NCI-H1417 treated with DMSO at 0.1 percent for 48 hours (cell line): ENCODE measurements around the gene RFTN2.
A peak's percentile ranks its signal among the peaks of the same experiment; 100 is the strongest.
"Not testable (repeated sequence)": the region's sequence is repeated elsewhere in the genome, so short reads cannot be mapped to it uniquely, and the experiment has no call there.

Experiments
- DNase-seq: peaks from one replicate; lab custom pipeline; 2025; lab: John Stamatoyannopoulos, UW

The RFTN2 gene, protein sequence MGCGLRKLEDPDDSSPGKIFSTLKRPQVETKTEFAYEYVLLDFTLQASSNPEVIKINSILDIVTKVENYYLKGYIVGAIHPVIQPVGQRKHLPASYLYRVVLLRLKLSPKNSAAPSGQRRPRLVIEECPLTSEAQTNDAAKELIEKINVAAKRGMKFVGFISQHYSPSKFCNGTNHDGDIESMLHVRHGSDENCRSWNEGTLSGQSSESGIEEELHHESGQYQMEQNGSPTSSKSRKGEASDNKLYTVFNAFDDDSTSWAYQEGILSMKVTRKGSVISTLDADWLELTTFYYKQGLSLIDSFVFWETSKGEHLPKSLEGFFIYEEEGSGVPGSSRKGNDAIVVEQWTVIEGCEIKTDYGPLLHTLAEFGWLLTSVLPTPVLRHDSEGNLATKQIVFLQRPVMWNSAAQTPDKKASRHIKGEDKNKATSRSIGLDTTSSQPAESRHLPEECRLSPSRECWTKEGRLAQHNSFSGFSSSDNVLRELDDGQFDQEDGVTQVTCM

DNA sequence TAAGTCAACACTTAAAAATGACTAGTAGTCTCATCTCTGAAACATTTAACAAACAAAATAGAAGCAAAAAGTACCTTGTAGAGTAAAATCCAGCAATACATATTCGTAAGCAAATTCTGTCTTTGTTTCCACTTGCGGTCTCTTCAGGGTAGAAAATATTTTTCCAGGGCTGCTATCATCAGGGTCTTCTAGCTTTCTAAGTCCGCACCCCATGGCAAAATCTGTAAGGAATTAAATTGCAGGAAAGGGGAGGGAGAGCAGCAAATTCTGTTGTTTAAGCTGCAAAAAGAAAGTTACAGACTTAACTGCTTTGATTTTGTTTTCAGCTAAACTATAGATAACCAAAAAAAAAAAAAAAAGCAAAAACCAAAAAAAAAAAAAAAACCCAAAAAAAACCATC lies at the start of gene RFTN2:
Gene RFTN2 (minus strand): TSS at position 342 of the 400 bp plus-strand sequence. CDS start 129 bp downstream, at position 213.
- DNase-seq, result no peak

DNA sequence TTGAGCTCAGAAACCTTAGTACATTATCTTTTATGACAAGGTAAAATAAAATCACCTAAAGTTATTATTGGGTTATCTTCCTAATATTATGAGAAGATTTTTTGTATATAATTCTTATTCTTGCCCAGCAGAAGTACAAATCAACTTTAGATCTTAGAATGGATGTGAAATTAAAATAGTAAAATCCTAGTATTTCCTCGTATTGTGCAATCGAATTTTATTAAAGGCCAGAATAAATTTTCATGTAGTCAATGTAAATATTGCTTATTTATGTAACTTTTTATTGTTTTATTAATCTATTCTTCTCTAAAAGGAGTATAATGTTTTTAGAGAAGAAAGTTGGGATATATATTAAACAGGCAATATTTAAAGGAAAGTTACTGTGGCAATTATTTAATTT lies 42.5 kb upstream of the RFTN2 start:
- no peak for DNase-seq

DNA sequence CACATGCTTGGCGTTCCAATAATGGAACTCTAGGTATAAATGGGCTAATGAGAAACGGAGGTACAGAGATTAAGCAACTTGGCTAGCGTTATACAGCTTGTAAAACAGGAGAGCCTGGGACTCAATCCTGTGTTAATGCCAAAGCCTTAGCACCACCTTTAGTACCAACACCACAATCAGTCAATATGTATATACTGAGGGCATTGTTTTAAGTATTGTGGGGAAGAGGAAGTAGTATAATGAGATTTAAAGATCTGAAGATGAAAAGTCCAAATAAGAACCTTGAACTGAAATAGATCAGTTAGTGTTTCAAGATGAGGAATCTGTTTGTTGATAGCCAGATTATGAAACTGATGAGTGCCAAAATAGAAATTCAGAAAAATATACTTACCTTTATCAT lies 37.9 kb upstream of the RFTN2 start:
- no peak for DNase-seq

DNA sequence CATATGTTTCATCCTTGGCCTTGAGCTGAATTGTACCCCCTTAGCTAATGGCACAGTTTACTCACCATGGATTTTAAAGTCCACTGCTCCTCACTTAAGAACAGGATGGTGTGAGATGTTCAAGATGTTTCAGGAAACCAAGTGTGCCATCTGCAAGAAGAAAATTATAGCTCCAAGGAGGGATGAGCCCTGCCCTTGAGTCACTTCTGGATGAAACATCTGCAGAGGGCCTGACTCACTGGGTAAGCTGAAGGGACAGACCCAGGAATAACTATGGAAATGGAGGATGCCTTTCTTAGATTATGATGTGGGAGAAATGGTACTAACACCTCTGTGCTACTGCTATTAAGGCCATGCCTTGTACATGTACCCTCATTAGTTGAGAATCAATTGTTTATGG lies 36.2 kb upstream of the RFTN2 start:
- DNase-seq, result no peak

DNA sequence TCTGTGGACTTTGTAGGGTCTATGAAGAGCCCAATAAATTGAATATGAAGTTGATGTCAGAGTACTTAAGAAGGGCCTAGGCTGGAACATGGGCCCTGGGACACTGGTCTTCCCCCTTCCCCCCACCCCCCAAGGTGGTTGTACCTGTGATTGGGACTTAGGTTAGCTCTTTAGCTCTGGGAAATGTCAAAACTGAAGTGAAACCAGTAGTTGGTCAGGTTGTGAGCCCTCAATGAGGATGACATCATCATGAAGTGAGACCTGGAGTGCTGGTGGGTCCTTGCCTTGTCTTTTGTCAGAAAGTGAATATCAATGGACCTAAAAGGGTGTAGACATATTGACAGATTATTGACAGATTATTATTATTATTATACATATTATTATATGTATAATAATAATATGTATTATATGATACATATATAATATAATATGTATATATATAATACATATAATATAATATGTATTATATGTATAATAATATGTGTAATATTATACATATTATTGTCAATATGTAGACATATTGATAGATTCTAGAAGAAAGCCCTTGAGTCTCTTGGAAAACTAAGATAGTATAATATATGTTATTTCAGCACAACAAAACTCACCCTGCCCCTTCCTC lies 35.1 kb upstream of the RFTN2 start:
- DNase-seq, result no peak

DNA sequence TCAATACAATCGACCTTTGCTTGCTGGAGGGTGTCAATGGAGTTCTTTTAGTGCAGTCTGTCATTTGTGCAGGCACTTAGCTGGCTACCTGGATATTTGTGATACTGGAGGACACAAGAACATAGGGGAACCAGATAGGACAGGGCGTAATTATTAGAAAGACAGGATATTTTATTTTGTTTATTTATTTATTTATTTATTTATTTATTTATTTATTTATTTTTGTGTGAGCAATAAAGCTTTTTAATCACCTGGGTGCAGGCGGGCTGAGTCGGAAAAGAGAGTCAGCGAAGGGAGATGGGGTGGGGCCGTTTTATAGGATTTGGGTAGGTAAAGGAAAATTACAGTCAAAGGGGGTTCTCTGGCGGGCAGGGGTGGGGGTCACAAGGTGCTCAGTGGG lies 33.8 kb upstream of the RFTN2 start:
- DNase-seq, result not testable (repeated sequence)

DNA sequence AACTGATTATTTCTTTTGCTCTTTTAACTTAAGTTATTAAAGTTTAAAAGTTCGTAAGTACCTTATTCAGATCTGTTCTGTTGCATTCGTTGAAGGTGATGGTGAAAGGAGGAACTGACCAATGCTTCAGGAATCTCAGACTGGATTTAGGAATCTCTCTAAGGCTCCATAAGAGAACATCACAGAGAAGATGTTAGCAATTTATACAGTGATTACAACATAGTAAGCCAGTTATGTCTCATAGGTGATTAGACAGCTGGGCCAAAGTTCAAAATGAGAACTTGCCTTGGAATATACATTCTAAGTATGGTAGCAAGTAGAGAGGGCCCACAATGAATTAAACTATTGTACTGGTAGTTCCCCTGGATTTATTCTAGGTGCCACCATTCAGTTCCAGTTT lies 32.9 kb upstream of the RFTN2 start:
- DNase-seq, result no peak

DNA sequence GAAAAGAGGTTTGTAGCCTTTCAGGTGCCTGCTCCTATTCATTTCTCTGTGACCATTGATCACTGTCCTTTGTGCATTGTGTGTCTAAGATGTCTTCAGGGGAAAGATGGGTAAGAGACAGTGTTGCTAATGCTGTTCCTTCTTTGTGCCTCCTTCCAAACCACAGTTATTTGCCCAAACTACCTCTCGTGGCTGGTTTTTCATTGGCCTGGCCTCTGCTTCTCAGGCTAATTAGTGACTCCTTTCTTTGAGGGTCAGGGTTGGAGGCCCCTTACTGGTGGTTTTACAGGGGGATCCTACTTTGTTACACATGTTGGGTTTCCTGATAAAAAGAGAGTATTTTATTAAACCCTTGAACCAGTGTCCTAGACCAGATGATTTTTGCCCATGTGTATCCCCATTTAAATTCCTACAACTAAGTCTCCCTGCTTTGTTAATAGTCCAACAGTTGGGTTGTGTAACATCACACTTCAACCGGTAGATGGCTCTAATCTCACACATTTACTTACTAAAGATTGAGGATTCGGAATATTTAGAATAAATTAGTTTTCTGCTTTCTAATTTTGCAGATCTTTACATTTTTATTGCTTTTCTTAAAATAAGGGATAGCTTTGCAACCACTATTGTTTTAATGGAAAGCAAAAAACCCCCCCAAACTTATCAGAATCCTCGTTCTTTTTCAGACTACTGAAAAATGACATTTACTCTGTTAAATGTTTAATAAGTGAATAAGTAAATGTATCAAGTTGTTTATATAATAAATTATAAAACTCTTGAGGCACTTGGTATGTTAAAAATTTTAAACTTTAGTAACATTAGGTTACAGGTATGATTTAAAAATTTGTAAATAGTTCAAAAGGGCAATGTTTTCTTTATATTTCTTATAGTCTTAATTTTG lies 32.2 kb upstream of the RFTN2 start:
- DNase-seq, result no peak

DNA sequence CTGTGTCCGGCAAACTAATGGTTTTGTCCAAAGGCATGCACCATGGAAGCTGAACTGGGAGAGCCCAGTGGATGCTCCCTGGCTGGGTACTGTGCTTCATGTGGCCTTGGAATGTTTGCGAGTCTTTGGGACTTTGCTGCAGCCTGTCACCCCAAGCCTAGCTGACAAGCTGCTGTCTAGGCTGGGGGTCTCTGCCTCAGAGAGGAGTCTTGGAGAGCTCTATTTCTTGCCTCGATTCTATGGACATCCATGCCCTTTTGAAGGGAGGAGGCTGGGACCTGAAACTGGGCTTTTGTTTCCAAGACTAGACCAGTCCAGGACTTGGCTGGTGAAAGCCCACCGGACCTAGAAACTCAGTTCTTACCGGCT lies 31.4 kb upstream of the RFTN2 start:
- DNase-seq, result no peak

DNA sequence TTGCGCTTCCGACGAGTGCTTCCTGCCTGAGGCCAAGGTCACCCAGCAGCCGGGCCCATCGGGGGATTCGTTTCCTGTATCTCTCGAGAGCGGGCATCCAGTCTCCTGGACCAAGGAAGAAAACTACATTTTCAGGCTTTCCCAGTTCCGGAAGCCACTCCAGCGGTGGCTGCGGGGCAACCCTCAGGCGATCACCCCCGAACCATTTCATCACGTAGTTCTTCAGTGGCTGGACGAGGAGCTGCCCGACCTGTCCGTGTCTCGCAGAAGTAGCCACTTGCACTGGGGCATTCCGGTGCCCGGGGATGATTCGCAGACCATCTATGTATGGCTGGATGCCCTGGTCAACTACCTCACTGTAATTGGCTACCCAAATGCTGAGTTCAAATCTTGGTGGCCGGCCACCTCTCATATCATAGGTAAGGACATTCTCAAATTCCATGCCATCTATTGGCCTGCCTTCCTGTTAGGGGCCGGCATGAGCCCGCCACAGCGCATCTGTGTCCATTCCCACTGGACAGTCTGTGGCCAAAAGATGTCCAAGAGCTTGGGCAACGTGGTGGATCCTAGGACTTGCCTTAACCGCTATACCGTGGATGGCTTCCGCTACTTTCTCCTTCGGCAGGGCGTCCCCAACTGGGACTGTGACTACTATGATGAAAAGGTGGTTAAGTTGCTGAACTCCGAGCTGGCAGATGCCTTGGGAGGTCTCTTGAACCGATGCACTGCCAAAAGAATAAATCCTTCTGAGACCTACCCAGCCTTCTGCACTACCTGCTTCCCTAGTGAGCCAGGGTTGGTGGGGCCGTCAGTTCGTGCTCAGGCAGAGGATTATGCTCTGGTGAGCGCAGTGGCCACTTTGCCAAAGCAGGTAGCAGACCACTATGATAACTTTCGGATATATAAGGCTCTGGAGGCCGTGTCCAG lies 30.8 kb upstream of the RFTN2 start:
- DNase-seq, result no peak

DNA sequence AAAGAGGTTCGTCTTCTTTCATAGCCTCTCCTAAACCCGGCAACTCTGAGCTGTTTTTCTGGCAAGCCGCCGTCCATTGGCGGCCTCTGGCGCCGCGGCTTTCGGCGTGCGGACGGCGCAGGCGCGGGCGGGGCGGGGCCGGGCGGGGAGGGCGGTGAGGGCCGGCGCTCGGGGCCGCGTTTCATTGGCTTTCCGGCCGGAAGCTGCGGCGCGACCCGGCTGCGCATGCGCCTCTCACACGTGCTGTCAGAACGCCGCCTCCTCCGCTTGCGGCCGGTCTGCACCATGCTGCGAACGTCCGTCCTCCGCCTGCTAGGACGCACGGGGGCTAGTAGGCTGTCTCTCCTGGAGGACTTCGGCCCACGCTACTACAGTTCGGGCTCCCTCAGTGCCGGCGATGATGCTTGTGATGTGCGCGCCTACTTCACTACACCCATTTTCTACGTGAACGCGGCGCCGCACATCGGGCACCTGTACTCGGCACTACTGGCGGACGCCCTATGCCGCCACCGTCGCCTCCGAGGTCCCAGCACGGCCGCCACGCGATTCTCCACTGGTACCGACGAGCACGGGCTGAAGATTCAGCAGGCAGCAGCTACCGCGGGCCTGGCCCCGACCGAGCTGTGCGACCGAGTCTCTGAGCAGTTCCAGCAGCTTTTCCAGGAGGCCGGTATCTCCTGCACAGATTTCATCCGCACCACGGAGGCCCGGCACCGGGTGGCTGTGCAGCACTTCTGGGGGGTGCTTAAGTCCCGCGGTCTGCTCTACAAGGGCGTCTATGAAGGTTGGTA lies 29.9 kb upstream of the RFTN2 start, which contains the start of gene MARS2:
Gene MARS2 (plus strand): TSS at position 249 of the 791 bp plus-strand sequence. CDS start 37 bp downstream, at position 286.
- DNase-seq, result peak; percentile 53

DNA sequence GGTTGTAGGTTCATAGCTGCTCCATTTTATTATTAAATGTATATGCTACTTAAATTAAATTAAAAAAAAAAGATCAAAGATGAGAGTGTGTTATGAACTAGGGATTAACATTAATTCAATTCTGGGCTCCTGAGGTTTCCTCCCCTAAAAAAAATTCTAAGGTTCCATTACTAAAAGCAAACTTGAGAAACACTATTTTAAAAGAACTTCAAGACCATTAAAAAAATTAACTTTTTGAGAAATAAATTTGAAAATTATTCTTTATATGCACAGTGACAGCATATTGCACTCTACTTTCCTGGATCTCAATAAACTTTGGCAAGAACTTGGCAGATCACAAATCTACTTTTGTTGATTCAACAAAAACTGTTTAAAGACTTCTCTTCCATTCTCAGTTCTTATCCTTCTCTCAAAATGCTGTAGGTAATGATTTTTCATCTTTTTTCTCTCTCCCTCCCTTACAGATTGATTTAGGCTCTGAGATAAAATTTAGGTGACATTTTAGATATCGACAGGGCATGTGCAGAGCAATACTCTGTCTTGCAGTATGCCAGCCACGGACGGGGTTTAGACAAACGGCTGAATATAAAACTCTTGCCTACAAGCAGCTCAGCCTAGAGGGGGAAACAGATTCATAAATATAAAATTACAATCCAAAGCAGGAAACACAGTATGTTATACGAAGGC lies 29.2 kb upstream of the RFTN2 start:
- DNase-seq, result peak; percentile 16

DNA sequence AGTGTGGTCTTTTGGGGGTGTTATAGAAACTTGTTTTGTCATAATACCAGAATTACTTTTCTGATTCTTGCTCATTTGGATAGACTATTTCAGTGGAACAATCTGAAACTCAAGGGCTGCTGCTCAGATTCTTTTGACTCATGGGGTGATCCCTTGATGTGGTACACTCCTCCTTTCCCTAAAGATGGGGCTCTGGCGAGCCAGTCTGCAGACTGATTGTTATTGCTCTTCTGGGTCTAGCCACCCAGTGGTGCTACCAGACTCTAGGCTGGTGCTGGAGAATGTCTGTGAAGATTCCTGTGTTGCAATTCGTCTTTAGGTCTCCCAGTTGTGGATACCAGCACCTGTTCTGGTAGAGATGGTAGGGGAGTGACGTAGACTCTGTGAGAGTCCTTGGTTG lies 25.6 kb upstream of the RFTN2 start:
- no peak for DNase-seq

DNA sequence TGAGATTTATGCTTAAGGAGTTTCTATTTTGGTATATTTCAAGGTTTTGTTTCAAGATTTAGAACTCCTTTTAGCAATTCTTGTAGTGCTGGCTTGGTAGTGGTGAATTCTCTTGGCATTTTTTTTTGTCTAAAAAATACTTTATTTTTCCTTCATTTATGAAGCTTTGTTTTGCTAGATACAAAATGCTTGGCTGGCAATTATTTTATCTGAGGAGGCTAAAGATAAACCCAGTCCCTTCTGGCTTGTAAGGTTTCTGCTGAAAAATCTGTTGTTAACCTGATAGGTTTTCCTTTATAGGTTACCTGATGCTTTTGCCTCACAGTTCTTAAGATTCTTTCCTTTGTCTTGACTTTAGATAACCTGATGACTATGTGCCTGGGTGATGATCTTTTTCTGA lies 24.3 kb upstream of the RFTN2 start:
- not testable (repeated sequence) for DNase-seq

DNA sequence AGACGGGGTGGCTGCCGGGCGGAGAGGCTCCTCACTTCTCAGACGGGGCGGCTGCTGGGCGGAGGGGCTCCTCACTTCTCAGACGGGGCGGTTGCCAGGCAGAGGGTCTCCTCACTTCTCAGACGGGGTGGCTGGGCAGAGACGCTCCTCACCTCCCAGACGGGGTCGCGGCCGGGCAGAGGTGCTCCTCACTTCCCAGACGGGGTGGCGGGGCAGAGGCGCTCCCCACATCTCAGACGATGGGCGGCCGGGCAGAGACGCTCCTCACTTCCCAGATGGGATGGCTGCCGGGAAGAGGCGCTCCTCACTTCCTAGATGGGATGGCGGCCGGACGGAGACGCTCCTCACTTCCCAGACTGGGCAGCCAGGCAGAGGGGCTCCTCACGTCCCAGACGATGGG lies 21.2 kb upstream of the RFTN2 start:
- DNase-seq, result not testable (repeated sequence)

DNA sequence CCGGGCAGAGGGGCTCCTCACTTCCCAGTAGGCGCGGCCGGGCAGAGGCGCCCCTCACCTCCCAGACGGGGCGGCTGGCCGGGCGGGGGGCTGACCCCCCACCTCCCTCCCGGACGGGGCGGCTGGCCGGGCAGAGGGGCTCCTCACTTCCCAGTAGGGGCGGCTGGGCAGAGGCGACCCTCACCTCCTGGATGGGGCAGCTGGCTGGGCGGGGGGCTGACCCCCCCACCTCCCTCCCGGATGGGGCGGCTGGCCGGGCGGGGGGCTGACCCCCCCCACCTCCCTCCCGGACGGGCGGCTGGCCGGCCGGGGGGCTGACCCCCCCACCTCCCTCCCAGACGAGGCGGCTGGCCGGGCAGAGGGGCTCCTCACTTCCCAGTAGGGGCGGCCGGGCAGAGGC lies 20.6 kb upstream of the RFTN2 start:
- not testable (repeated sequence) for DNase-seq

DNA sequence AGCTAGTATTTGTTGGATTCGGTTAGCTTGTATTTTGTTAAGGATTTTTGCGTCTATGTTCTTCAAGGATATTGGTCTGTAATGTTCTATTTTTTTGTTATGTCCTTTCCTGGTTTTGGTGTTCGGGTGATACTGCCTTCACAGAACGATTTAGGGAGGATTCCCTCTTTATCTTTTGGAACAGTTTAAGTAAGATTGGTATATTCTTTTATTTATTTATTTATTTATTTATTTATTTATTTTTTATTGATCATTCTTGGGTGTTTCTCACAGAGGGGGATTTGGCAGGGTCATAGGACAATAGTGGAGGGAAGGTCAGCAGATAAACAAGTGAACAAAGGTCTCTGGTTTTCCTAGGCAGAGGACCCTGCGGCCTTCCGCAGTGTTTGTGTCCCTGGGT lies 19.8 kb upstream of the RFTN2 start:
- DNase-seq, result not testable (repeated sequence)

DNA sequence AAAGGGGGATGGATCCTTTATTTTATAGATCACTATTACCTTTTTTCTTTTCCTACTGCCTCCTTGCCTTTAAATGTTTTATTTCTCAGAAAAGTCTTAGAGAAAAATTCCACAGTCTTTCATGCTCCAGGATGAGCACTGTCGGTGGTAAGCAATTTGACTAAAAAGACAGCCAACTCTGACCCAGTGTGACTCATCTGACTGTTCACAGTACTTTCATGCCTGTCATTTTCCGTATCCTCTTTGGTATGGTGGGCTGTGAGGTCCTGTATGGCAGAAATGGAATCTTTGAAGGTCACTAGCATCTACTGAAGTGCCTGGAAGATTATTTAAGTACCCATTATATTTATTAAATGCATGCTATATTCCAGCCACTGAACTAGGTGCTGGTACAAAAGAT lies 2.1 kb upstream of the RFTN2 start:
- DNase-seq, result no peak

DNA sequence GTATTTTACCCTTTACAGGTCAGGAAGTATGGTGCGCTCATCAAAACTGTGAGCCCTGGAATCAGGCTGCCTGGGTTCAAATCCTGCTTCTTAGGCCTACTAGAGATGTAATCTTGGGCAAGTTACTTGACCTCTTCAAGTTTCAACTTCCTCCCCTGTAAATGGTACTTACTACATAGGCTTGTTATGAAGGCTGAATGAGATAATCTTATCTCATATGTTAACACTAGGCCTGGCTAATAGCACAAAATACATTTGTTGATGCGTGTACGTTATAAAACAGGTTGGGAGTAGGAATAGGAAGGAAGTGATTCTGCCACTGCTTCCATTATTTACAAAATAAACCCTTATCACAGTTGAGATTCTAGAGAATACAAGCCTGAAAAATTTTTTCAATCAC lies 1.7 kb upstream of the RFTN2 start:
- no peak for DNase-seq

DNA sequence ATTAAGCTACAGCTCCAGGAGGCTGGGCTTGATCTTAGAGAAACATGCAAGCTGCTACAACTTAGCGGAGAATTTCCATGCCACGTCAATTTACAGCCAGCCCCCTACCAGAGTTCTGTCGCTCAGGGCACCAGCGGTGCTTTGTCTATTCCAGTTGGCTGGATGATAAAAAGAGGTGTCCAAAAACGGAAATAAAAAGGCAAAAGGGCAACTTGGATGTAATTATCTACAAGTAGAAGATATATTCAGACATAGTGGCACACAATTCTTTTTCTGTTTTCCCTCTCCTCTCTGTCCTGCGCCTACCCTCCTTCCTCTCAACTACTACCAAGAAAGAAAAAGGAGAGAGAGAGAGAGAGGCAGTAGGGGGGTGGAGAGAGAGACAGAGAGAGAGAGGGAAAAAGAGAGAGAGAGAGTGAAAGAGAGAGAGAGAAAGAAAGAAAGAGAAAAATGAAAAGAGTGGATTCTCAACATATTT lies 363 bp upstream of the RFTN2 start:
- DNase-seq, result no peak
